AG09309 (cell line): ENCODE results near the gene MAP4K5.
A peak's percentile ranks its signal among the peaks of the same experiment; 100 is the strongest.

Experiments used
- DNase-seq: peaks from one replicate; pipeline ENCODE4 v3.0.0-alpha.2; 2010; ENCODE audit warnings: low read depth
- H3K4me3 ChIP-seq: 2 replicates; pipeline ENCODE4 v1.5.1; 2011; ENCODE audit warnings: mild to moderate bottlenecking, low read depth, low read length, moderate library complexity; ENCODE audit not compliant: control insufficient read depth
- TF ChIP-seq, protein P1 (sequence below): IDR thresholded peaks from 2 replicates; pipeline ENCODE4 v1.5.1; 2011; ENCODE audit warnings: mild to moderate bottlenecking, low read depth, low read length, inconsistent platforms; ENCODE audit not compliant: insufficient read depth, control insufficient read depth; ENCODE audit errors: missing control alignments

The MAP4K5 gene

DNA sequence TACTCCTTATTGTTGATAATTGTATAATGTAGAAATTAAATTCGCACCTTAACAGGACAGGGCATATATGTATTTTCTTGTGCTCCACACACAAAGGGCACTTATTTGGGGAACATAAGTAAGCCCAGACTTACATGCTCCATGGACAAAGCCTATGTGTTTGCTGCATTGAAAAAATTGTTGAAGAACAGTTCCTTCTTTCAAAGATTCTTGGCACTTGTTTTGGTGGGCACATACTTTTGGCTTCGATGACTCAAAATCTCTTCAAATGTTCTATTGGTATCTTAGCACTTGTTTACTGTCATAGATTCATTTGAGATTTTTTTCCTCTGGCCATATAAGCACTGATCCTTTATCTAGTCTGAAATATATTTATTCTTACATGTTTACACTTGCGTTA, 1.4 kb upstream of the MAP4K5 start:
- H3K4me3 ChIP-seq = no peak overlapping the region
- TF ChIP-seq, protein P1, sequence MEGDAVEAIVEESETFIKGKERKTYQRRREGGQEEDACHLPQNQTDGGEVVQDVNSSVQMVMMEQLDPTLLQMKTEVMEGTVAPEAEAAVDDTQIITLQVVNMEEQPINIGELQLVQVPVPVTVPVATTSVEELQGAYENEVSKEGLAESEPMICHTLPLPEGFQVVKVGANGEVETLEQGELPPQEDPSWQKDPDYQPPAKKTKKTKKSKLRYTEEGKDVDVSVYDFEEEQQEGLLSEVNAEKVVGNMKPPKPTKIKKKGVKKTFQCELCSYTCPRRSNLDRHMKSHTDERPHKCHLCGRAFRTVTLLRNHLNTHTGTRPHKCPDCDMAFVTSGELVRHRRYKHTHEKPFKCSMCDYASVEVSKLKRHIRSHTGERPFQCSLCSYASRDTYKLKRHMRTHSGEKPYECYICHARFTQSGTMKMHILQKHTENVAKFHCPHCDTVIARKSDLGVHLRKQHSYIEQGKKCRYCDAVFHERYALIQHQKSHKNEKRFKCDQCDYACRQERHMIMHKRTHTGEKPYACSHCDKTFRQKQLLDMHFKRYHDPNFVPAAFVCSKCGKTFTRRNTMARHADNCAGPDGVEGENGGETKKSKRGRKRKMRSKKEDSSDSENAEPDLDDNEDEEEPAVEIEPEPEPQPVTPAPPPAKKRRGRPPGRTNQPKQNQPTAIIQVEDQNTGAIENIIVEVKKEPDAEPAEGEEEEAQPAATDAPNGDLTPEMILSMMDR = no peak
- DNase-seq = no peak

DNA sequence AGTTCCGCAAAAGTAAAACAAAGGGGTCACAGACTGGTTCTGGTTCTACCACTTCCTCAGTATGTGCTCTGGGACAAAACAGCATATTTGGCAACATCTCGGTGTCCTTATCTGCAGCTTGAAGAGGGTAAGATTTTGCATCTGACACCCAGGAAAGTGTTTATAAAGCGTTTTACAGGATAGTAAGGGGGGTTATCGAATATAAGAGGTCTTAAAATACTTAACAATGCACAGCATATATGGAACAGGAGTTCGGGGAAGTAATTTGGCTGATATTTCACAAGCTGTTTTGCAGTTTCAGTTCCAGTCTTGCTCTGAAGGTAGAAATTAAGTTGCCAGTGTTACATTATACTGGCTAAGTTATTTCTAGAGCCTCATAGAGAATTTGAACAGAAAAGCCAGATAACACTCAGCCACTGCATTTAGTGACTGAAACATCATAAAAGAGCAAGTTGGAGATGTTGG, 904 bp upstream of the MAP4K5 start:
- H3K4me3 ChIP-seq = no peak overlapping the region
- DNase-seq = no peak
- TF ChIP-seq, protein P1 = no peak

DNA sequence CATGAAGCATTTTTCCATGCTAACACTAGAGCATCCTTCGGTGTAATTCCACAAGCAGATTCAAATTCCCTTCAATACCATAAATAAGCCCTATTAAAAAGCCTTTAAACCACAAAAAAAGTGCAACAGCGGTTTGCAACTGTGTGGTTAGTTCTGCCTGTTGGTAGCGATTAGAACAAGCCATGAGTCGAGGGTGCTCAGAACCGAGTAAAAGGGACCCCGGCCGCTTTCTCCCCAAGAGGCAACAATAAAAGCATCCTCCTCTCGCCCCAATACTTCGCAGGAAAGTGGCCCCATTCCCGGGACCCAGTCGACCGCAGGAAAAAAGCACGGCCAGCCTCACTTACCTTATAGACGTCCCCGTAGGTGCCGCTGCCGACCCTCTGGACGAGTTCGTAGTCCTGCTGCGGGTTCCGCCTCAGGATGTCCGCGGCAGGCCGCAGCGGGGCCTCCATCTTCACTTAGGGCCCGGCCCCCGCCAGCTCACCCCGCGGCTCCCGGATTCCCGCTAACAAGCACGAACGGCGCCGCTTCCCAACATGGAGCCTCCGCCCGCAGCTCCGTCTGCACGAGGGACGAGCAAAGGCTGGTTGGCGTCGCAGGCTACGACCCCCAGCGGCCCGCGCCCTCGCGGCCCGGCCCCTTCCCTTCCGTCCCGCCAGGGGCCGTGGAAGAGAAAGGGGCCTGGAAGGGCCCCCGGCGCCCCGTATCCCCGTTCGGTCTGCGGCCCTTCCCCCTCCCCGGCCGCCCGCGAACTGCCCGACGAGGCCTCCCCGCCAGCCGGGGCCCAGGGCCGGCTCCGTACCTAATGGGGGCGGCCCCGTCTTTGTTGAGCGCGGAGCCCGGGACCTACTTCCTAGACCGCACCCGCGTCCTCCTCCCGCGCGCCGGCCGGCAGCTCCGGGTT, 521 bp downstream of the MAP4K5 start:
- TF ChIP-seq, protein P1 = no peak
- peak overlapping the region; percentile 62 for H3K4me3 ChIP-seq
- no peak for DNase-seq

DNA sequence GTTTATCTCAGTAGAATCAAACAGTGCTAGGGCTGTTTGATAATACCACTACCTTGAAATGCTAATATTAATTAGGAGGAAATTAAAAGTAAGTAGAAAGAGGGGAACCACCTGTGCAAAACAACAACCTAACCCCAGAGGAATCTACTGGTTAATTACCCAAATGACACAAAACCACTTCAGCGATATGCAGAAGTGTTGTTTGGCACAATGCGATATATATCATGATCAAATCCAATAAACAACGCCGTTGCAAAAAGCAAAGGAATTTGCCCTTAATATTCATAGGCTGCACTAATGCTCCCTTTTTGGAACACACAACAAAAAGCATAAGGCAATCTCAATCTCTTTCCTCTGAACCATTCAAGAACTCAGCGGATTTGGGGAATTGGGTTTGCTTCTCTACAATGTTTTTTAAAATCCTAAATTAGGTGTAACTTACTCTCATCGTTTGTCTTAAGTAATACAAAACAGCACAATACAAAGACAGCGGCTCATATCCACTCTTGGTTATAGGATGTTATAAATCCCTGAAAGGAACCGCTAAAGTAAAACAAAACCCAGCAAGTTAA, 1.5 kb downstream of the MAP4K5 start:
- TF ChIP-seq, protein P1 = no peak
- DNase-seq = no peak
- H3K4me3 ChIP-seq = peak overlapping the region; percentile 62

DNA sequence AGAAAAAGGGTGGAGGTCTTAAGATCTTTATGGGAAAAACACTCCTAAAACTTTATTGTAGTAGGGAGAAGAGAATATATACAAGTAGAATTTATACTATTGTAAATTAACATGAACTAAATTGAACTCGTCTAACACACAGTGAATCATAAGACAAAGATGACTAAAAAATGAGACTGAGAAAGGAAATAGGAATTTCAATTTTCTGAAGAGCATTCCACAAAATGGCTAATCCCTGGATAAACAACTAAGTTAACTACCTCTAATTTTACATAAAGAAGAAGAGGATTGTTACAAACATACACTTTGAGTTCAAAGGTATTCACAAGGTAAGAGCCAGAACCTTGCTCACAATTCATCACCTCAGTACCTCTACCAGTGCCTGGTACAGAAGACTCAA, 2.0 kb downstream of the MAP4K5 start:
- TF ChIP-seq, protein P1 = no peak
- H3K4me3 ChIP-seq = peak overlapping the region; percentile 62
- DNase-seq = no peak

DNA sequence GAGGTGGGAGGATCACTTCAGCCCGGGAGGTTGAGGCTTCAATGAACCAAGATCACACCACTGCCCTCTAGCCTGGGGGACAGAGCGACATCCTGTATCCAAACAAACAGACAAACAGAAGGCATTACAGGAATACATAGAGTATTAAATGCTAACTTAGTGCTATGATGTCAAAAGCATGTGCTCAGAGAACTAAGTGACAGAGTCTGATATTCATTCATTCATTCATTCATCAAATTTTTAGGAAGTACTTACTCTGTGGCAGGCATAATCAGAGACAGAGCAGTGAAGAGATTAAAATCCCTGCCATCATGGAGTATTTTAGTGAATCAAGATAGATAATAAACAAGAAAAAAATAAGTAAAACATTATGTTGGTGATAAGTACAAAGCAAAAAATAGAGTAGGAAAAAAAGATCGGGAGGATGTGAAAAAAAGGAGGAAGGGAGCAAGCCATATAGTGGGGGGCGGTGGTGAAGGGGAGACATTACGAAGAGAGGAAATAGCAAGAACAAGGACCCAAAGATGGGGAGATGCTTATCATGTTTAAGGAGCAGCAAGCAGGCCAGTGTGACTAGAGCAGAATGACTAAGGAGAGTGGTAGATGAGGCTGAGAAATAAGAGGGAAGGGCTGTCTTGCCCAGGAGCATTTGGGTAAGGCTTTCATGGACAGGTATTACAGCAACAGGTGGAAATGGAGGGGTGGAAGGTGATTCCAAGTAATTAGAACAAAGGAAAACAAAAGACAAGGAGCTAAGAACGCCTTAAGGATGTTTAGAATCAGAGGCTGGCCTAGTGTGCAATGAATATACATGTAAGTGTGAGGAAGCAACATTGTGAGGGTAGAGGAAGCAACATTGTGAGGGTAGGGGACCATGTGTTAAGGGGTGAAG, 2.8 kb downstream of the MAP4K5 start:
- TF ChIP-seq, protein P1 = no peak
- peak overlapping the region; percentile 32 for H3K4me3 ChIP-seq
- no peak for DNase-seq
